ENCODE measurements around the gene ZNF460.
"Not testable (repeated sequence)": the region's sequence is repeated elsewhere in the genome, so short reads cannot be mapped to it uniquely, and the experiment has no call there.

The ZNF460 gene

DNA sequence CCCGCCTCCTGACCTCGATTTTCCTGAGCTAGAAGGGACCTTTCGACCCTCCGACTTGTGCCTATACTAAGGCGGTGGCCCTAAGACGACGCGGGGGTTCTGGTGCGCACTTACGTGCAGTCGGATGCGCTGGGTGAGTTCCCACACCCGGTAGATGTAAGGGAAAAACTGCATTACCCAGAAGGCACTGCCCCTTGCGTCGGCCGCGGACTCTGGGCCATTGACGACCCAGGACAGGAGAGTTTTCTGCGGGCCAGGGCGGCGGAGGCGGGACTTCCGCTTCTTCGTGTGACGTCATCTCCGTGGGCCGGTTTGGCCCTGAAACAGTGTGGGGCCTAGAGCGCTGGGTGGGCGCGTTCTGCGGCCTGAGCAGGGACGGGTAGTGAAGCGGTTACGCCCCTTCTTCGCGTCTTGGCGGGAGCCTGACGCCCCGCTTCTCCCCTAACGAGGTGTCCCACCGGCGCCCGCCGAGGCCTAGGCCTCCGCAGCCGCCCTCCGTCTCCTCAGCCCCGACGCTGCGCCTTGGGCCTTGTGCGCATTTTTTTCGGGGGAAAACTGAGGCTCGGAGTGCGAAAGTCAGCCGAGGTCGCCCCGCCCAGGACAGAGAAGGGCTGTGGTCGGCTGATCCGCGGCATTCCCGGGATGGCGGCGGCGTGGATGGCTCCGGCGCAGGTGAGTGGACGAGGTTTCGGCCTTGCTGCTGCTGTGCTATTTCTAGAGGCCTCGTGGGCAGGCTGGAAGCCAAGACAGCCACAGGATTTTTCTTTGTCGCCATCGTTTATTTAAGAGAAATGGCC is at the start of gene ZNF460:
Gene ZNF460, plus strand, starts transcription at position 321 of the 797 bp plus-strand sequence. Its CDS starts 322 bp downstream, at position 643.
- DNase-seq (ENCODE audit: extremely low read depth in 1 of 2, low read depth in 1 of 2), result peak; percentile 93 to 94

DNA sequence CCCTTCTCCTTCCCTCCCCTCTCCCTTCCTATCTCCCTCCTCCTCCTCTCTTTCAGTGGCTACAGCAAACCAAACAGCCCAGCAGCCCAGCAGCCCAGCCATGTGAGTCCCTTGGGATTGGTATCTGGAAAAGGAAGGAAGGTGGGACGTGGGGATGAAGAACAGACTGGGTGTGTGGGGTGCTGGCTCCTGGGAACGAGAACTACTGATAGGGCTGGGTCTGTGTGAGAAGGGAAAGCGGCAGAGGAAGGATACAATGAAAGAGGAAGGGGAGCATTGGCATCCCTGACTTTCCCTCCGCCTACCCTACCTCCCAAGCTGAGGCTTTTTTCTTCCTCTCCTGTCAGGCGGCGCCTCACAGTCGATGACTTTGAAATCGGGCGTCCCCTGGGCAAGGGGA is 48.6 kb upstream of the ZNF460 start:
- no peak for DNase-seq (ENCODE audit: extremely low read depth in 1 of 2, low read depth in 1 of 2)

DNA sequence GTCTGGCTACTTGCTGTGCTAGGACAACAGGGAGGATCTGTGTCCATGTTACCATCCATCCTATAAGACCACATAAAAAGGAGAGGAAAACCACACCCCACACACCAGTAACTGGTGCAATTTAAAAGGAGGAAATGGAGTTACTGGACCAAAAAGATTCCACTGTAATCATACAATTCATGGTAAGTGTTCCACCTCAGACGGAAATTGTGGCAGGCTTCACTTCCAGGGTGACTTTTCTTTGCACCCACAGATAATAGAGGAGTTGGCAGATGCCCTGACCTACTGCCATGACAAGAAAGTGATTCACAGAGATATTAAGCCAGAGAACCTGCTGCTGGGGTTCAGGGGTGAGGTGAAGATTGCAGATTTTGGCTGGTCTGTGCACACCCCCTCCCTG is 47.1 kb upstream of the ZNF460 start:
- DNase-seq (ENCODE audit: extremely low read depth in 1 of 2, low read depth in 1 of 2), result no peak

DNA sequence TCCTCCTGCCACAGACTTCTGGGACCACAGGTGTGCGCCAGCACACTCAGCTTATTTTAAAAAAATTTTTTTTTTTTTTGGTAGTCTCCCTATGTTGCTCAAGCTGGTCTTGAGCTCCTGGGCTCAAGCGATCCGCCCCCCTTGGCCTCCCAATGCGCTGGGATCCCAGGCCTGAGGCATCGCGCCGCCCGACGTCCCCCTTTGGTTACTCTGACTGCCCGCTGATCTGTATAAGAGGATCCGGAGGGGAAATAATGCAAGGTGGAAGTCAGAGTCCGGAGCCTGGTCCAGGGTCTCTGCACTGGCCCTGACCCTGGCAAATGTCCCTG is 40.3 kb upstream of the ZNF460 start:
- DNase-seq (ENCODE audit: extremely low read depth in 1 of 2, low read depth in 1 of 2), result no peak

DNA sequence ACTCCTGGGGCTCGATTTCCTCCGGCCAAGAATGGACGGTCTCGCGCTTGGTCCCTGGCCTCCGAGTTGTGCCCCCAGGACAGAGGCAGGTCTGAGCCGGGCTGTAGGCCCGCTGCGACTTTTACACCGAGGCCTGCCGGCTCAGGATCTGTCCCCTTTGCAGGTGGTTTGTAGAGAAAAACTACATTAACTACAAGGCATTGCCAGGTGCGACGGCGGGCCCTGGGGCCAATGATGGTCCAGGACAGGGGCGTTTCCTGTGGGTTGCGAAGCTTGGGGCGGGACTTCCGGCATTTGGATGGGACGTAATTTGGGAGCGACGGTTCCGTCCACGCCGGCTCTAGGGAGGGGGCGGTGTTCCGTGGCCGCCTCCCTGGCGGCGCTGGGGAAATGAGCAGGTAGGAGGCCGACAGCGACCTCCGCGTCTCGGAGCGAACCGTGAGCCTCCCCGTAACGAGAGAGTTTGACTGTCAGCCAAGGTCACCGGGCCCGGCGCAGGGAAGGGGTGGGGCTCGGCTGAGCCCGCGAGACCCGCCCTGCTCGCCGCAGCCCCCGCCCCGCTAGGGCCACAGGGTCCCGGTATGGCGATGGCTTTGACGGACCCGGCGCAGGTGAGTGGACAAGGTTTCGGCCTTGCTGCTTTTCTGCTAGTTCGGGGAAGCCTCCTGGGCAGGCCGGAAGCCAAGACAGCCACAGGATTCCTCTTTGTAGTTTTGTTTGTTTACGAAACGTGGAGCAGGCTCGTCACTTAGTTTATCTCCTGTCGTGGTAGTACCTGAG is 39.8 kb upstream of the ZNF460 start, which contains the start of gene ZNF805:
Gene ZNF805, plus strand, starts transcription at position 322 of the 780 bp plus-strand sequence. Its CDS starts 260 bp downstream, at position 582.
- DNase-seq (ENCODE audit: extremely low read depth in 1 of 2, low read depth in 1 of 2), result peak; percentile 81 to 91

DNA sequence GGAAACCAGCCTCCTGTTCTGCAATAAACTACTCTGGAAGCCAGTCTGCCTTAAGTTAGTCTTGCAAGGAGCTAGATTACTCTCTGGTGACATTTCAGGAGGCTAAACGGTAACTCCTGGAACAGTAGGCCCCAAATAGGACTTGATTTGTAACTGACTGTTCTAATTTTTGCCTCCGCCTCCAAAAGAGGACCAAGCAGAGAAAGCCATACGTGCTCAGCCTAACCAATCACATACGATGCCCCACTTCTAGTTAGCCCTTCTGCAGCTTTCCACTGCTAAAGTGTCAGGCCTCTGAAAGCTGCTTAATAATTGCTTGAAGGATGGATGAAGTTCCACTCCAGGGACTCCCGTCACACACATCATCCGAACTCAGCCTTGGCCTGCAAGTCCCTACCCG is 39.1 kb upstream of the ZNF460 start:
- DNase-seq (ENCODE audit: extremely low read depth in 1 of 2, low read depth in 1 of 2), result no peak

DNA sequence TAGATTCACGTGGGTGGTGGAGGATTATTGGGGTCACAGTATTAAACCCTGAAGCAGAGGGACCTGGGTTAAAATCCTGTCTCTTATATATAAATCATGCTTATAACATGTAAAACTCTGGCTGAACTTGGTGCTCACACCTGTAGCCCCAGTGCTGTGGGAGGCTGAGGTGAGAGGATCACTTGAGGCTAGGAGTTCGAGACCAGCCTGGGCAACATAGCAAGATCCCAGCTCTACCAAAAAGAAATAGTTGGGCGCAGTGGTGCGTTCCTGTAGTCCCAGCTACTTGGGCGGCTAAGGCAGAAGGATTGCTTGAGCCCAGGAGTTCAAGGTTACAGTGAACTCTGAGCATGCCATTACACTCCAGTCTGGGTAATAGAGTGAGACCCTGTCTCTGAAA is 37.5 kb upstream of the ZNF460 start:
- DNase-seq (ENCODE audit: extremely low read depth in 1 of 2, low read depth in 1 of 2), result no peak

DNA sequence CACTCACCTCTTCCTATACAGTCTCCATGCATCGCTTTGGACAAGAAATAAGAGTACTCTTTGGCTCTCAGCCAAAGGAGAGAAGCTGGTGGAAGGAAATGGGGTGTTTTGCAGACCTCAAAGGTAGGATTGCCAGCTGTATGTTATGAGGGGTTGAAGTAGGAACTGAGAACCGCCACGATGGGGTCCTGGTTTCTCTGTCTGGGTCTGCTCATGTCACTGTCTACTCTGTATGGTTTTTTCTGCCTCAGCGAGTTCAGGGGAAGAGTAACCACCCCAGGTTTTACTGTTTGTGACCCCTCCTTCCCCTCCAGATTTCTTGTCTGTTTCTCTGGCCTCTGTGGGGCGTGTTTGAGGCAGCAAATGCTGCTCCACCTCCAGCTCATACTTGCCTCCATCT is 35.8 kb upstream of the ZNF460 start:
- DNase-seq (ENCODE audit: extremely low read depth in 1 of 2, low read depth in 1 of 2), result no peak

DNA sequence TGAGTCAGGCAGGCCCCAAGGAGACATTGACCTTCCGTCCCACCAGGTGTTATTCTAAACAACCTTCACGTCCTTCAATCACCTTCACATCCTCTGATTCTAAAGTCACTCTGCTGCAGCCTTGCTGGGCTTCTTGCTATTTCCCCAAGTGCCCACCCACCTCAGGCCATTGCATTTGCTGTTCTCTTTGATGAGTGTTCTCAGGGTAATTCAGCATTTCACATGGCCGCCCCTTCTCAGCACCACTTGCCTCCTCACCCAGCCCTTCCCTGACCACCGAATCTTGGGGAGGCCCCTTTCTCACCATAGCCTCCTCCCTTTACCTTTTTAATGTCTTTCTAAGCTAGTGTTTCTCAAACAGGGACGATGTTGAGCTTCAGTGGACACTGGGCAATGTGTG is 35.2 kb upstream of the ZNF460 start:
- no peak for DNase-seq (ENCODE audit: extremely low read depth in 1 of 2, low read depth in 1 of 2)

DNA sequence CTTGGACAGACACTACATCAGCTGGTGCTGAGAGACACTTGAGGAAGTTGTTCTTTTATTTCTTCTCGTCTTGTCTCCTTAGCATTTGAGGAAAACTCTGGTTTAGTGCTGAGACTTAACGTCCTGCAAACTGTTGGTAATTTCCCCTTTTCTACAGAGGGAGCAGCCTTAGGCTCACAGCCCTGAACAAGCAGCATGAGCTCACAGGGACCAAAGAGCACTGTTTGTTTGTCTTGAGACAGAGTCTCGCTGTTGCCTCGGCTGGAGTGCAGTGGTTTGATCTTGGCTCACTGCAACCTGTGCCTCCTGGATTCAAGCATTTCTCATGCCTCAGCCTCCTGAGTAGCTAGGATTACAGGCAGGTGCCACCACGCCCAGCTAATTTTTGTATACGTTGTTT is 34.3 kb upstream of the ZNF460 start:
- DNase-seq (ENCODE audit: extremely low read depth in 1 of 2, low read depth in 1 of 2), result no peak

DNA sequence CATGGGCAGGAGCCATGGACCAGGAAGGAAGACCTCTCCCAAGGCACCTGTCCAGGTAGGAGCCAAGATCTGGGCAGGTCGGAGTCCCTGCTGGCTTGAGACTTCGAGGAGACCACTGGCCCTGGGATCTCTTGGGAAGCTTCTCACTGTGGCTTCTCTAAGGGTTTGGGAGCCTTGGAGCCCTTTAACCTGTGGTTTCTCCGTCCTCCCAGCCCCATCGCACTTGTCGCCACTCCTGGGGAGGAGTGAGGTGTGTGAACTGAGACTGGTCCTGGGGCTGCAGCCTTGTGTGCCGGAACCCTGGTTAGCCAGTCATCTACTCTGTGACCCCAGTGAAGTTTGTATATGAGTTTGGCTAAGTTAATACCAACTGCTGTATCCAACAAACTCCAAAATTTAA is 31.6 kb upstream of the ZNF460 start:
- DNase-seq (ENCODE audit: extremely low read depth in 1 of 2, low read depth in 1 of 2), result no peak

DNA sequence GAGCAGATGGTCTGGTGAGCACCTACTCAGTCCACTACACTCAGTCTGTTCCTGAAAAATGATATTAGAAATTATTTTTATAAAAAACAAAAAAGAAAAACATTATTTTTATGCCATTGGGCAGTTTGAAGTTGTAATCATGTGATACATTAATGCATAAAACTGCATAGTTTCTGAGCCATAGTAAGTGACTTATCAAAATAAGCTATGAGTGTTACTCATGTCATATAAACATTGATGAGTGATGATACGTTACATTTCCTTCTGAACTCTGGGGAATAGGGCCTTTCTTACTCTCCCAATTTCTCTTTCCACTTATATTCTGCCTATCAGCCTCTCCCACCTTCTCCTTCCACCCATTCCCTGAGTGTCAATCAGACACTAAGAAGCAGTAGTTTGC is 31.0 kb upstream of the ZNF460 start:
- no peak for DNase-seq (ENCODE audit: extremely low read depth in 1 of 2, low read depth in 1 of 2)

DNA sequence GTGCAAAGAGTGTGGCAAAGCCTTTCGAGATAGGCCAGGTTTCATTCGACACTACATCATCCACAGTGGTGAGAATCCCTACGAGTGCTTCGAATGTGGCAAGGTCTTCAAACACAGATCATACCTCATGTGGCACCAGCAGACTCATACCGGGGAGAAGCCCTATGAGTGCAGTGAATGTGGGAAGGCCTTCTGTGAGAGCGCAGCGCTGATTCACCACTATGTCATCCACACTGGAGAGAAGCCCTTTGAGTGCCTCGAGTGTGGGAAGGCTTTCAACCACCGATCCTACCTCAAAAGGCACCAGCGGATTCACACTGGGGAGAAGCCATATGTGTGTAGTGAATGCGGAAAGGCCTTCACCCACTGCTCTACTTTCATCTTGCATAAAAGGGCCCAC is 26.5 kb upstream of the ZNF460 start:
- peak in 1 of 2 donors; percentile 19 for DNase-seq (ENCODE audit: extremely low read depth in 1 of 2, low read depth in 1 of 2)

DNA sequence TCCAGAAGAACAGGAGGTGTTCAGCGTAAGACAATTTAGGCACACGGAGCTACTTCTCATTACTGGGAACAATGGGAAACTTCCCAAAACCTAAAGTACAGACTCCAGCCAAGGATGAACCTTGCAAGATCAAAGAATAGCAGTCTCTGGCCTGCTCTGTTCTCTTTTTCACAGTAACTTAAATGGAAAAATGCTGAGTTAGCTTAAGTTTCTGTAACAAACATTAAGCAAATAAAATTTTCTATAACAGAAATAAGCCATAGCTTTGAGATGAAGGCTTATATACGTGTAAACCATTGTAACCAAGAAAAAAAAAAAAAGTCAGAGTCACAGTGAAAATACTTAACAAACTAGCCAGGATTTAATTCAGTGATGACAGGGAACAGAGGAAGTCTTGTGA is 18.2 kb upstream of the ZNF460 start:
- DNase-seq (ENCODE audit: extremely low read depth in 1 of 2, low read depth in 1 of 2), result no peak

DNA sequence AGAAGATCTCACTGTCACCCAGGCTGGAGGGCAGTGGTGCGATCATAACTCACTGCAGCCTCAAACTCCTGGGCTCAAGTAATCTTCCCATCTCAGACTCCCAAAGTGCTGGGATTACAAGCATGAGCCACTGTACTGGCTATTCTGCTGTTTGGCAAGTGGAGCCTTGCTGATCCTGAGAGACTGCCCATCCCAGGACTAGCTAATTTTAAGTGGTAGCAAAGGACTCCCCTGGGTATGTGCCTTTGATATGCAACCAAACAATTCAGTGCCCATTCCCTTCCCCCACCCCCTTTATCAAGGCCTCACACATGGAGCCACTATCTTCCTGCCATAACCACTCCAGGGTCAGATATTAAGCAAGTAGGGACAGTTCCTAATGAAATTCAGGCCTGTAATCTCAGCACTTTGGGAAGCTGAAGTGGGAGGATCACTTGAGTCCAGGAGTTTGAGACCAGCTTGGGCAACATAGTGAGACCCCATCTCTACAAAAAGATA is 17.0 kb upstream of the ZNF460 start:
- DNase-seq (ENCODE audit: extremely low read depth in 1 of 2, low read depth in 1 of 2), result no peak

DNA sequence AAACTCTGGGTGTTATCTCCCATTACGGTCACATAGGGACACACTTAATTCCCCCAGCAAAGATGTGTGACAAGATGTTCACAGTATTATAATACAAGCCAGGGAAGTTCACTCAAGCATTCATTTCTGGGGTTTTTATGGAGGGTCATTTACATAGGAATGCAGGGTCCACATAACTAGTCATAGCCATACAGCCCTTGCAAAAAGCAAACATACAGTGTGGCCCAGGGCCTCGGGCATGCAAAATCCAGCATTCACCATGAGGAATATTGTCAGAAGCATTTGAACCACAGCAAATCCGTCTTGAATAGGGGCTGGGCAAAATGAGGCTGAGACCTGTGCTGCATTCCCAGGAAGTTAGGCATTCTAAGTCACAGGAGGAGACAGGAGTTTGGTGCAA is 13.0 kb upstream of the ZNF460 start:
- DNase-seq (ENCODE audit: extremely low read depth in 1 of 2, low read depth in 1 of 2), result no peak

DNA sequence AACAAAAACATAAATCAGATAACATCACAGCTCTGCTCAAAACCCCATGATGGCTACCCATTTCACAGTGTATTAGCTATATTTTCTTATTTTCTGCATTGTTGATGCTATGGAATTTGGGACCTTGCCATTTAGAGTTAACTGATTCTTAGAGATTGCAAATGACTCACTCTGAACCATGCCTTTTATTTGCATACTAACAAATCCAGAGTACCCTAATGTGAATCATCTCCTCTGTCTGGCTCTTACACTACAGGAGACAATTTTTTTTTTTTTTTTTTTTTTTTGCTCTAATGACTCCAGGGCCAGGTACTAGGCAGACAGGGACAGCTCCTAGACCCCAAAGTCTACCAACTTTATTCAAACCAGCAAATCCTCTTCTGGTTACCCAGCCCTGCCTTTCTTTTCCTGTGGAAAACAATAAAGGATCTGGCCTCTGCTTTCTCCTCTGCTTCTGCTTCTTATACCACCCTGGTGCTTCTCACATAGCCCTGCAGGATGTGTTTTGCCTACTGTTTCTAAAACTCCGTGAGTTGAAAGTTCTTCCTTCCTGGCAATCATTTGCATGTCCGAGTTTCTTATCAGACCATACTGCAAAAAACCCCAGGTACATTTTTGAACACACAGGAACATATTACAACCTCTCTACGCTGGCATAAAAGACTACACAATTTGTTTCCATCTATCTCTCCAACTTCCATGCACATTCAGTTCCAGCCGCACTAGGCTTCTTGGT is 10.6 kb upstream of the ZNF460 start:
- DNase-seq (ENCODE audit: extremely low read depth in 1 of 2, low read depth in 1 of 2), result no peak

DNA sequence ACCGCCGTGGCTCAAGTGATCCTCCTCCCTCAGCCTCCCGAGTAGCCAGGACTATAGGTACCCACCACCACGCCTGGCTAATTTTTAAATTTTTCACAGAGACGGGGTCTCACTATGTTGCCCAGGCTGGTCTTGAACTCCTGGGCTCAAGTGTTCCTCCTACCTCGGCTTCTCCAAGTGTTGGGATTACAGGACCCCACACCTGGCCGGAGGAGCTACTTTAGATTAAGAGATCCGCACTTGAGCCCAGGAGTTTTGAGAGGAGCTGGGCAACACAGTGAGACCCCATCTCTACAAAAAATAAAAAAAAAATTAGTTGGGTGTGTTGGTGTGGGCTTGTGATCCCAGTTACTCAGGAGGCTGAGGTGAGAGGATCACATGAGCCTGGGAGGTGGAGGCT is 9.0 kb upstream of the ZNF460 start:
- no peak for DNase-seq (ENCODE audit: extremely low read depth in 1 of 2, low read depth in 1 of 2)

DNA sequence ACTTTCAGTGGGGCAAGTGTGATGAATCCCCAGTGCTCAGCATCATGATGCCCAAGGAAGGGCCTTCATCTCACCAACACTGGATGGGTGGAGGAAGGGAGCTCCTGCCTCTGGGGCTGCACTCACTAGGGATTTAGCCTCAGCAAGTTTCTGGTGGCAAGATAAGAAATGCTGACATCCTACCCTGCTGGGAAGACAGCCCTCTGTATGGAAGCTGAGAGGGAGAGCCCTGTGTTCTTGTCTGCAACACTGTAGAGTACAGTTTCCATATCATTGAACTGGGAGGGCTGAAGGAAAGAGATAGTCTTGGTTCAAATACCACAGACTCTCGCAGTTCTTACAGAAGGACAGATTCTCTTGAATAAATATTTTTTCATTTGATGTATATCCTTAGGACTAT is 7.3 kb upstream of the ZNF460 start:
- no peak for DNase-seq (ENCODE audit: extremely low read depth in 1 of 2, low read depth in 1 of 2)

DNA sequence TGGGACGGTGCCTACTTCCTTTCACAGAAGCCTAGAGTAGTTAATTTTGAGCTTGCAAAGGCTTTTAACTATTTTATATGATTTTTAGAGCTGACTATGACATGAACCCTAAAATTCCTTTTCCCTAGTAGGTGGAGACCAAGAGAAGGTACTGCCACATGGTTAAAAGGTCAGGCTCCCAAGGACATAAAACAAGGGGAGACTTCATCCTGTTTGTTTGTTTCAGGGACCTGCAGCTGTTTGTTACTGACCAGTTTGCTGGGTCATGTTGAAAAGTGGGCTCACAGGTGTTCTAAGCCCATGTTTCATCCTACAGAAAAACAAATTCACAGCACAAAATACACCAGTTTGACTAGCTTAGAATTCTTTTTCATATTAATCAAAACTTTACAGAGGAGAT is 3.9 kb upstream of the ZNF460 start:
- DNase-seq (ENCODE audit: extremely low read depth in 1 of 2, low read depth in 1 of 2), result no peak

DNA sequence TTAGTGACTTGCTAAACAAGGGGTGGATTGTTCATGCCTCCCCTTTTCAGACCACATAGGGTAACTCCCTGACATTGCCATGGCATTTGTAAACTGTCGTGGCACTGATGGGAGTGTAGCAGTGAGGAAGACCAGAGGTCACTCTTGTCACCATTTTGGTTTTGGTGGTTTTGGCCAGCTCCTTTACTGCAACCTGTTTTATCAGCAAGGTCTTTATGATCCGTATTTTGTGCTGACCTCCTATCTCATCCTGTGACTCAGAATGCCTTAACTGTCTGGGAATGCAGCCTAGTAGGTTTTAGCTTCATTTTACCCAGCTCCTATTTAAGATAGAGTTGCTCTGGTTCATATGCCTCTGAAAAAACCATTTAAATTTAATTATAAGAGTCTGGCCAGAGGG is 1.8 kb upstream of the ZNF460 start:
- DNase-seq (ENCODE audit: extremely low read depth in 1 of 2, low read depth in 1 of 2), result not testable (repeated sequence)
